Naive B cell (primary cell): ENCODE results near the gene PSMB2. TPM values are rescaled to one million over a fixed set of nuclear protein-coding genes. Genes with fewer than 3 reads are reported as not detected.
A peak's percentile ranks its signal among the peaks of the same experiment; 100 is the strongest.

Experiments used
- ATAC-seq, 2 donors: fragments of 150-1000 bp; cut with Tn5 transposase; 2 replicates each; pipeline ENCODE4 v1.10.0; 2021; ENCODE audit warnings: low read depth in 2 of 2, mild to moderate bottlenecking in 2 of 2, moderate library complexity in 2 of 2
- DNase-seq: peaks from one replicate; pipeline ENCODE4 v3.0.0; 2022
- H3K27ac Mint-ChIP-seq, 6 donors: one replicate each; pipeline ENCODE4 v1.8.0; 2020 to 2022; ENCODE audit warnings: mild to moderate bottlenecking in 6 of 6, mixed read lengths in 6 of 6, moderate library complexity in 5 of 6, inconsistent platforms in 2 of 6
- H3K27me3 Mint-ChIP-seq, 3 donors: one replicate each; pipeline ENCODE4 v1.8.0; 2021 to 2022; ENCODE audit warnings: mixed read lengths in 3 of 3, mild to moderate bottlenecking in 1 of 3
- H3K36me3 Mint-ChIP-seq, 2 donors: one replicate each; pipeline ENCODE4 v1.8.0; 2020 to 2022; ENCODE audit warnings: mixed read lengths in 2 of 2, inconsistent platforms in 1 of 2, mild to moderate bottlenecking in 1 of 2
- H3K4me1 Mint-ChIP-seq, 3 donors: one replicate each; pipeline ENCODE4 v1.8.0; 2020 to 2022; ENCODE audit warnings: mixed read lengths in 3 of 3, inconsistent platforms in 1 of 3, mild to moderate bottlenecking in 1 of 3, moderate library complexity in 1 of 3
- H3K4me3 Mint-ChIP-seq, 8 donors: one replicate each; pipeline ENCODE4 v1.8.0; 2020 to 2022; ENCODE audit warnings: mild to moderate bottlenecking in 8 of 8, mixed read lengths in 8 of 8, moderate library complexity in 8 of 8, inconsistent platforms in 2 of 8
- H3K9me3 Mint-ChIP-seq, 7 donors: one replicate each; pipeline ENCODE4 v1.8.0; 2020 to 2022; ENCODE audit warnings: mixed read lengths in 7 of 7, mild to moderate bottlenecking in 5 of 7, inconsistent platforms in 2 of 7, moderate library complexity in 1 of 7
- polyA plus RNA-seq, 6 donors: library from polyadenylated mRNA; unstranded; fragments of 300-500 nt; fragmentation: Illumina TruSeq; gene quantifications; one replicate each; pipeline ENCODE4 v1.2.3, GENCODE V29; 2021; ENCODE audit warnings: low read depth in 6 of 6

The PSMB2 gene
- polyA plus RNA-seq, 6 donors from 2014 or later: 59.7 to 69.0 (median 65.9) TPM

DNA sequence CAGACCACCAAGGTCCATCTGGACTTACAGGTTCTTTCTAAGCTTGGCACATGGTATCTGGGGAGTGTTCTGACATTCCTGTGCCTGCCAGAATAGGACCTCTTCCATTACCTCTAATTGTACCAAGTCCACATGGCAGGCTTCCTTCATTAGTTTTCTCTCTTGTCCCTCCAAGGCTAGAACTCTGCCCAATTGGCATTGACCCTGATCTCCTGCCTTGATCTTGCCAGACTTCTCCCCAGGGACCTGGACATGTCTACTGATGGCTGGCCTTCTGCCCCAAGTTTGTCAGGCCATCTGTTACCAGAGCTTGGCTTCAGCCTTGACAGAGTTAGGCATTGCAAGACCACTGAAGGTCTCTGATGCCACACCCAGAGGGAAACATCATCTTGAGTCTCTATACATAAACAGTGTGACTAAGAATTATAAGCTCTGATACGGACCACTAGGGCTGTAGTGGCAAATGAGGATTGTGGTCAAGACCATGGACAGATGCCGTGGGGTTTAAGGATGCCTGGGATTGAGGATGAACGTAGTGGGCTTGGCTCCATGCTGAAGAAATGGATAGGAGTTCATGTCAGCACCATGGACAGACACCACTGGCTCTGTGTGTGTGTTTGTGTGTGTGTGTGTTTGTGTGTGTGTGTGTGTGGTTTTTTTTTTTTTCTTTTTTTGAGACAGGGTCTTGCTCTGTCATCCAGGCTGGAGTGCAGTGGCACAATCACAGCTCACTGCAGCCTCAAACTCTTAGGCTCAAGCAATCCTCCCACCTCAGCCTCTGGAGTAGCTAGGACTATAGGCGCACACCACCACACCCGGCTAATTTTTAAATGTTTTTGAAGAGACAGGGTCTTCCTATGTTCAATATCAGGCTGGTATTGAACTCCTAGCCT is 19.5 kb upstream of the PSMB2 start:
- H3K4me1 Mint-ChIP-seq: no peaks in the 10 kb centered on the region
- peaks cover 0 to 3% (median 0%) of the 10 kb centered on the region in 7 donors for H3K9me3 Mint-ChIP-seq
- no peak overlapping the region for H3K4me3 Mint-ChIP-seq
- peaks cover 6 to 11% (median 10%) of the 10 kb centered on the region in 3 donors for H3K27me3 Mint-ChIP-seq
- no peak for DNase-seq
- ATAC-seq: no peak
- no peaks in the 10 kb centered on the region for H3K36me3 Mint-ChIP-seq
- H3K27ac Mint-ChIP-seq: no peak overlapping the region

GRCh38 chr1:35659589-35659988 is 18.3 kb upstream of the PSMB2 start:
- H3K27me3 Mint-ChIP-seq: peaks cover 10 to 19% (median 11%) of the 10 kb centered on the region in 3 donors
- no peak for ATAC-seq
- peaks cover 0 to 3% (median 0%) of the 10 kb centered on the region in 7 donors for H3K9me3 Mint-ChIP-seq
- H3K4me3 Mint-ChIP-seq: no peak overlapping the region
- H3K36me3 Mint-ChIP-seq: no peaks in the 10 kb centered on the region
- H3K4me1 Mint-ChIP-seq: no peaks in the 10 kb centered on the region
- no peak overlapping the region for H3K27ac Mint-ChIP-seq
- no peak for DNase-seq

GRCh38 chr1:35657851-35658250 is 16.5 kb upstream of the PSMB2 start:
- Mint-ChIP-seq H3K4me1 (no peaks in the 10 kb centered on the region), H3K4me3 (no peak overlapping the region), H3K27ac (peak overlapping the region in 1 of 6 donors; percentile 19), H3K36me3 (no peaks in the 10 kb centered on the region), H3K9me3 (peaks cover 0 to 3% (median 0%) of the 10 kb centered on the region in 7 donors), H3K27me3 (peaks cover 10 to 27% (median 11%) of the 10 kb centered on the region in 3 donors)
- ATAC-seq (no peak), DNase-seq (no peak)

- no peak overlapping the region for H3K27ac Mint-ChIP-seq
- H3K4me1 Mint-ChIP-seq: no peaks in the 10 kb centered on the region
- peaks cover 10 to 35% (median 14%) of the 10 kb centered on the region in 3 donors for H3K27me3 Mint-ChIP-seq
- no peak for DNase-seq
- no peak overlapping the region for H3K4me3 Mint-ChIP-seq
- H3K36me3 Mint-ChIP-seq: no peaks in the 10 kb centered on the region
- peaks cover 0 to 3% (median 0%) of the 10 kb centered on the region in 7 donors for H3K9me3 Mint-ChIP-seq
- ATAC-seq: no peak
These were observed 15.5 kb upstream of the PSMB2 start for GRCh38 chr1:35656863-35657232.

DNA sequence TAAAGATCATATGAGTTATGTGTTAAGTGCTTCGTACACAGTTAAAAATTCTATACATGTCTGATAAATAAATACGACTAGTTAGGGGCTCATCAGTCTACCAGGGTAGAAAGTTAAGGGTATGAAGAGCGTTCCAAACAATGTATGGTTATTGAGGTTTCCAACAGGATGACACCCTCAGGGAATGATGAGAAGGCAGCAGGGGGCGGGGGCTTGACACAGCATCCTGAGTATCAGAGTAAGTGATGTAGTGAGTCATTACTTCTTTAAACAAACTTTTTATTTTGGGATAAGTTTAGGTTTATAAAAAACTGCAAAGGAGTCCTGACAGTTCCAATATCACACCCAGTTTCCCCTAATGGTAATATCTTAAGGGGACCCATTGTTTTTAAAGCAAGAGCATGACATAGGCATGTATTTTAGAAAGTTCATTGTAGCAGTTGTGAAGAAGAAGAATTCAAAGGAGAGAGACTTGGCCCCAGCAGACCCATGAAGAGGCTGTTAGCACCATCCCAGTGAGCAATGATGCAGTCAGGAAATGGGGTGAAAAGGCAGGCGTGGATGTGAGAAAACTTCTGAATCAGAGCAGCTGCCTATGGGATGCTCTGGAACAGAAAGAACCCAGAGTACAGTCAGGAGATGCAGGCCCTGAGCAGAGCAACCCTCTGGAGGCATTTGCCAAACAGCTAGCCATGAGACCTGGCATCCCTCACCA is 15.0 kb upstream of the PSMB2 start:
- Mint-ChIP-seq H3K4me3 (no peak overlapping the region), H3K9me3 (peaks cover 0 to 3% (median 0%) of the 10 kb centered on the region in 7 donors), H3K4me1 (no peaks in the 10 kb centered on the region), H3K36me3 (no peaks in the 10 kb centered on the region), H3K27me3 (peaks cover 8 to 35% (median 19%) of the 10 kb centered on the region in 3 donors), H3K27ac (no peak overlapping the region)
- ATAC-seq (no peak), DNase-seq (no peak)

- ATAC-seq (no peak), DNase-seq (no peak)
- no peak overlapping the region for H3K4me3 Mint-ChIP-seq
- no peaks in the 10 kb centered on the region for H3K9me3 Mint-ChIP-seq
- H3K27me3 Mint-ChIP-seq: peaks cover 13 to 29% (median 25%) of the 10 kb centered on the region in 3 donors
- H3K36me3 Mint-ChIP-seq: no peaks in the 10 kb centered on the region
- H3K4me1 Mint-ChIP-seq: no peaks in the 10 kb centered on the region
- H3K27ac Mint-ChIP-seq: no peak overlapping the region
These were observed 13.9 kb upstream of the PSMB2 start for GRCh38 chr1:35655196-35655595.

GRCh38 chr1:35650416-35650815 is 9.1 kb upstream of the PSMB2 start:
- Mint-ChIP-seq H3K4me3 (no peak overlapping the region), H3K36me3 (no peaks in the 10 kb centered on the region), H3K27me3 (peaks cover 34 to 37% (median 35%) of the 10 kb centered on the region in 3 donors), H3K27ac (no peak overlapping the region), H3K9me3 (no peaks in the 10 kb centered on the region), H3K4me1 (no peaks in the 10 kb centered on the region)
- ATAC-seq (no peak), DNase-seq (no peak)

DNA sequence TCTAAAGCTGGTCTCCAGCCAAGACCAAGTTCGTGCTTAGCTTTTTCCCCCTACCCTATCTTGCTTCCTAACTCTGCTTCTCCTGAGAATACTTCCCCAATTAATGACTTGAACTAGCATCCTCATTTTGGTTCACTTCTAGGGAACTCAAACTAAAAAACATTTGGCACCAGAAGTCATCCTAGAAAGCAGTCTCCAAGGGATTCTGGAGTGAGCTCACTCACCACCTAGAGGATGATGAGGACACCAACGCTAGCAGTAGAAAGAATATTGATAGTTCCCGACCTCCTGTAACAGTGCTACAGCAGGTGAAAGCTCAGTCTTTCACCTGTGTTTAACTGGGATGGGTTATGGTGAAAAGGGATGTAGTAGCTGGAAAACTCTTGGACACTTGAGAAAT is 4.7 kb upstream of the PSMB2 start:
- Mint-ChIP-seq H3K9me3 (no peaks in the 10 kb centered on the region), H3K27ac (no peak overlapping the region), H3K27me3 (peaks cover 26 to 43% (median 29%) of the 10 kb centered on the region in 3 donors), H3K36me3 (peaks cover 0 to 6% of the 10 kb centered on the region in 2 donors), H3K4me1 (peaks cover 6 to 15% (median 7%) of the 10 kb centered on the region in 3 donors), H3K4me3 (peak overlapping the region in 1 of 8 donors; percentile 5)
- no peak for DNase-seq
- ATAC-seq: no peak

GRCh38 chr1:35644204-35644603 is 2.9 kb upstream of the PSMB2 start:
- H3K27me3 Mint-ChIP-seq: peaks cover 20 to 29% (median 26%) of the 10 kb centered on the region in 3 donors
- no peaks in the 10 kb centered on the region for H3K9me3 Mint-ChIP-seq
- peak overlapping the region in 2 of 8 donors; percentile 47 to 80 for H3K4me3 Mint-ChIP-seq
- peaks cover 8 to 24% (median 18%) of the 10 kb centered on the region in 3 donors for H3K4me1 Mint-ChIP-seq
- H3K27ac Mint-ChIP-seq: peak overlapping the region in 1 of 6 donors; percentile 9
- peaks cover 0 to 7% of the 10 kb centered on the region in 2 donors for H3K36me3 Mint-ChIP-seq
- DNase-seq (no peak), ATAC-seq (no peak)

DNA sequence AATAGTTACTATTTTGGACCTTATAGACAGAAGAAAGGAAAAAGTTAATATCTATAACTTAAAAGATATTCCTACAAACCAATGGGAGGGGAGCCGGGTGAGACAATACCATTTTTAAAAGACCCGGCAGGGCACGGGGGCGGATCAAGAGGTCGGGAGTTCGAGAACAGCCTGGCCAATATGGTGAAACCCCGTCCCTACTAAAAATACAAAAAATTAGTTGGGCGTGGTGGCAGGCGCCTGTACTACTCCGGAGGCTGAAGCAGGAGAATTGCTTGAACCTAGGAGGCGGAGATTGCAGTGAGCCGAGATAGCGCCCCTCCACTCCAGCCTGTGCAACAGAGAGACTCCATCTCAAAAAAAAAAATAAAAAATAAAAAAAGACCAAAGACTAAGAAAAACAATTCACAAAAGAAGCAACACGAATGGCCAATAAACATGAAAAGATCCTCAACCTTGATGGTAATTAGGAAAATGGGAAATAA is 1.2 kb upstream of the PSMB2 start:
- Mint-ChIP-seq H3K36me3 (peaks cover 0 to 7% of the 10 kb centered on the region in 2 donors), H3K27me3 (peaks cover 19 to 26% (median 23%) of the 10 kb centered on the region in 3 donors), H3K27ac (peak overlapping the region in 3 of 6 donors; percentile 33 to 97 (median 37)), H3K9me3 (no peaks in the 10 kb centered on the region), H3K4me3 (peak overlapping the region; percentile 97 to 100 (median 100)), H3K4me1 (peaks cover 13 to 36% (median 31%) of the 10 kb centered on the region in 3 donors)
- ATAC-seq: no peak
- no peak for DNase-seq

DNA sequence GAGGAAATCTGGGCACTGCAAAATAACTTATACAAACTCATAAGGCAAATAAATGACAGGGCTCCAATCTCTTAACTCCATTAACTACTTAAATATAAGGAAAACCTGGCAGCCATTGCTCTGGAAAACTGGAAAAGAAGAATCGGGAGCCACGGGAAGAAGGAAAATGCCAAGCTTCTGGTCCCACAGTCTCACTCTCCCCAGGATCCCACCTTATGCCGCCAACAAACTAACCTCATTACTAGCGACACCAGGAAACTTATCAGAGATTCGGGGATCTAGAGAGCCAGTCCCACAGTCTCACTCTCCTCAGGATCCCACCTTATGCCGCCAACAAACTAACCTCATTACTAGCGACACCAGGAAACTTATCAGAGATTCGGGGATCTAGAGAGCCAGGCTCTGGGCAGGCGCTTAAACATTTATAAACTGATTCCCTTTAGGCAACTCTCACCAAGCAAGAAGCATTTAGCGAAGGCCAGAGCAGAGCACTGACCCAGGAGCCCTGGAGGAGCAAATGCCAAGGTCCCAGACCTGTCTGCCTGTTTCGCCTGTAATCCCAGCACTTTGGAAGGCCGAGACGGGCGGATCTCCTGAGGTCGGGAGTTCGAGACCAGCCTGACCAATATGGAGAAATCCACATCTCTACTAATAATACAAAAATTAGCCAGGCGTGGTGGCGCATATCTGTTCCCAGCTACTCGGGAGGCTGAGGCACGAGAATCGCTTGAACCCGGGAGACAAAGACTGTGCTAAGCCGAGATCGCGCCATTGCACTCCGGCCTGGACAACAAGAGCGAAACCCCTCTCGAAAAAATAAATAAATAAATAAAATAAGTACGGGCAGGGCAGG is 720 bp downstream of the PSMB2 start:
- no peak for DNase-seq
- Mint-ChIP-seq H3K27ac (peak overlapping the region; percentile 88 to 99 (median 98)), H3K4me3 (peak overlapping the region; percentile 97 to 100 (median 100)), H3K4me1 (peaks cover 16 to 41% (median 35%) of the 10 kb centered on the region in 3 donors), H3K36me3 (peaks cover 6 to 7% of the 10 kb centered on the region in 2 donors), H3K9me3 (no peaks in the 10 kb centered on the region), H3K27me3 (peaks cover 6 to 15% (median 11%) of the 10 kb centered on the region in 3 donors)
- ATAC-seq: no peak

GRCh38 chr1:35637401-35637809 is 3.9 kb downstream of the PSMB2 start:
- H3K4me1 Mint-ChIP-seq: peaks cover 16 to 37% (median 35%) of the 10 kb centered on the region in 3 donors
- H3K4me3 Mint-ChIP-seq: peak overlapping the region in 6 of 8 donors; percentile 28 to 78 (median 48)
- no peak for ATAC-seq
- DNase-seq: peak; percentile 31
- peak overlapping the region in 3 of 6 donors; percentile 69 to 76 (median 73) for H3K27ac Mint-ChIP-seq
- no peaks in the 10 kb centered on the region for H3K9me3 Mint-ChIP-seq
- peaks cover 7 to 10% of the 10 kb centered on the region in 2 donors for H3K36me3 Mint-ChIP-seq
- H3K27me3 Mint-ChIP-seq: no peaks in the 10 kb centered on the region
